SJSA1 (cell line): ENCODE results near the gene HBG2. TPM values are rescaled to one million over a fixed set of nuclear protein-coding genes. Genes with fewer than 3 reads are reported as not detected.
"Not testable (repeated sequence)": the region's sequence is repeated elsewhere in the genome, so short reads cannot be mapped to it uniquely, and the experiment has no call there.

Experiments used
- DNase-seq, 2 experiments: peaks; one replicate each; pipeline ENCODE4 v3.0.0-alpha.2; 2015 to 2020; ENCODE audit warnings: low spot score in 2 of 2, low read depth in 1 of 2
- H3K27ac ChIP-seq: fragments of 250-450 bp; sonication (Bioruptor Pico); 2 replicates; pipeline ENCODE4 v1.5.1; 2020; ENCODE audit warnings: mild to moderate bottlenecking, moderate library complexity
- H3K27me3 ChIP-seq: fragments of 250-450 bp; sonication (Bioruptor Pico); replicated peaks from 2 replicates; pipeline ENCODE4 v1.5.1; 2020; ENCODE audit warnings: mild to moderate bottlenecking, moderate library complexity
- H3K36me3 ChIP-seq: fragments of 250-450 bp; sonication (Bioruptor Pico); 2 replicates; pipeline ENCODE4 v1.5.1; 2020; ENCODE audit warnings: mild to moderate bottlenecking
- H3K4me1 ChIP-seq: fragments of 250-450 bp; sonication (Bioruptor Pico); replicated peaks from 2 replicates; pipeline ENCODE4 v1.6.1; 2021; ENCODE audit warnings: mild to moderate bottlenecking
- H3K4me3 ChIP-seq: fragments of 250-450 bp; sonication (Bioruptor Pico); 2 replicates; pipeline ENCODE4 v1.5.1; 2020; ENCODE audit warnings: mild to moderate bottlenecking
- H3K9me3 ChIP-seq: fragments of 250-450 bp; sonication (Bioruptor Pico); replicated peaks from 2 replicates; pipeline ENCODE4 v1.5.1; 2020; ENCODE audit warnings: mild to moderate bottlenecking
- total RNA-seq: library from RNA; depleted of rRNA; stranded (reverse); fragments of >200 nt; shearing (Covaris generic); gene quantifications from 2 replicates; pipeline ENCODE4 v1.2.3, GENCODE V29; 2014; rRNA removed

The HBG2 gene
- not detected in 2 replicates for total RNA-seq

- peaks cover 11% of the 10 kb centered on the region for H3K27me3 ChIP-seq
- H3K4me3 ChIP-seq, H3K36me3 ChIP-seq, H3K4me1 ChIP-seq, H3K9me3 ChIP-seq, DNase-seq, H3K27ac ChIP-seq: not testable (repeated sequence)
These were observed at the start of gene HBG2 for GRCh38 chr11:5254646-5255413. Gene HBG2, minus strand, starts transcription at chr11:5254781. Its CDS starts 53 bp downstream, at chr11:5254728.

GRCh38 chr11:5304046-5304445 is 49.5 kb upstream of the HBG2 start:
- no peak overlapping the region for H3K27ac ChIP-seq
- no peak for DNase-seq

DNA sequence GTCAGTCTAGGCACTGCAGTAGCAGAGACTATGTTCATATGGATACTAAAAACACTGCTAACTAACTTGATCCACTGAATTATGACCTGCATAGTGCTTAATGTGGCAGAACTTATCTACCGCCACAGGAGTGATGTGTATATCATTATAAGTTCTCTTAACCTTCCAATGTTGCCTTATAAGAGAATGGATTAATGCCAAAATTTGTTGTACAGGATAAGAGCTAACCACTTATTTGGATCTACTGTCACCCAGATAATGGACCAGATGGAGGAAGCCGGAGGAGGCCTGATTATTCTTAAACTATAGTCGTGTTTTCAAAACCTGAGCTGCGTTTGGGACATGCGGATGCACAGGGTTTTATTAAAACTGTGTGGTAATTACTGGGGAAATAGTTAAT is 49.0 kb upstream of the HBG2 start:
- Histone ChIP-seq H3K4me3 (no peak overlapping the region), H3K4me1 (no peaks in the 10 kb centered on the region), H3K27ac (no peak overlapping the region), H3K27me3 (0 out of 2 replicates have a peak, but pooled peaks cover 3% of the 10 kb centered on the region), H3K36me3 (no peaks in the 10 kb centered on the region), H3K9me3 (no peaks in the 10 kb centered on the region)
- no peak for DNase-seq

More at GRCh38 chr11:5304046-5304445, 49.5 kb upstream of the HBG2 start:
- Histone ChIP-seq H3K27me3 (0 out of 2 replicates have a peak, but pooled peaks cover 3% of the 10 kb centered on the region), H3K4me1 (no peaks in the 10 kb centered on the region), H3K36me3 (no peaks in the 10 kb centered on the region), H3K4me3 (no peak overlapping the region), H3K9me3 (no peaks in the 10 kb centered on the region)

DNA sequence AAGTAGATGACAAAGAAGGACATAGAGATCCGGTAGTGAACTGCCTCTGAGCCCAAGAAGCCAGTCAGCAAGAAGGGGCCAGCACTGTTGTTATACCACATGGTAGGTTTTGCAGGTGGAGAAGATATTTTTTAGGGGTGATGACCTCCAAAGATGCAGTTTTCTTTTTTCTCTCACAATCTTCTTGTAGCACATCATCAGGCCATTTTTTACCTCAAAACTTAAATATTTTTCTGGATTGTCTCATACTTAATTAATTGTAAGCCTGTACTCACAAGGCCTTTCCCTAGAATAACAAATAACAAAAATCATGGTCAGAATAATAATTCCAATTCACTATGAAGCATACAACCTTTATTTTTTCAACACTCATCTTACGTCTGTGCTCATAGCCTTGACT is 47.3 kb upstream of the HBG2 start, which contains the start of gene OR51B4:
OR51B4 (minus strand) TSS at position 101 of the 400 bp plus-strand sequence; CDS start at position 101, 0 bp downstream.
- no peak for DNase-seq
- Histone ChIP-seq H3K27ac (no peak within 1 kb of the TSS), H3K4me1 (no peaks in the 10 kb centered on the region), H3K4me3 (no peak within 1 kb of the TSS), H3K27me3 (peaks cover 5% of the 10 kb centered on the region), H3K36me3 (no peaks in the 10 kb centered on the region), H3K9me3 (no peaks in the 10 kb centered on the region)

GRCh38 chr11:5300251-5300650 is 45.7 kb upstream of the HBG2 start:
- no peaks in the 10 kb centered on the region for H3K9me3 ChIP-seq
- no peak overlapping the region for H3K27ac ChIP-seq
- no peak for DNase-seq

DNA sequence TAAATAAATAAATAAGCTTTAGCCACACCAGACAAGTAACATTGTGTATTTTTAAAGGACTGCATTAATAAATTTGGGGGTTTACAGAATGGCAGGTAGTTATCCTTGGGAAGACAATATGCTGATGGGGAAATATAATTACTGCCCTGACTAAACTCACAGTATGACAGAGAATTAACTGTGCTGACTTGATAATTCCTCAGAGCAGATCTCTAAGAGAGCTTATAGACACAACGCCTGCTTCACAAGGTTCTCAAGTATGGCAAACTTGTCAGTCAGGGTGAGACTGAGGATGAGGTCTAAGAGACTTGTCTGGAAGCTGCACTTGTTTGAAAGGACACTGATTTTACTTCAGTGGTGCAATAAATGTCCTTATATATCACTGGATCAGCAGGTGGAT is 43.9 kb upstream of the HBG2 start:
- no peak for DNase-seq
- no peaks in the 10 kb centered on the region for H3K9me3 ChIP-seq
- peaks cover 9% of the 10 kb centered on the region for H3K27me3 ChIP-seq
- H3K36me3 ChIP-seq = no peaks in the 10 kb centered on the region
- no peak overlapping the region for H3K4me3 ChIP-seq
- H3K27ac ChIP-seq = no peak overlapping the region
- no peaks in the 10 kb centered on the region for H3K4me1 ChIP-seq

More at GRCh38 chr11:5300251-5300650, 45.7 kb upstream of the HBG2 start:
- H3K4me1 ChIP-seq = no peaks in the 10 kb centered on the region
- H3K27me3 ChIP-seq = peaks cover 9% of the 10 kb centered on the region
- no peak overlapping the region for H3K4me3 ChIP-seq
- H3K36me3 ChIP-seq = no peaks in the 10 kb centered on the region

DNA sequence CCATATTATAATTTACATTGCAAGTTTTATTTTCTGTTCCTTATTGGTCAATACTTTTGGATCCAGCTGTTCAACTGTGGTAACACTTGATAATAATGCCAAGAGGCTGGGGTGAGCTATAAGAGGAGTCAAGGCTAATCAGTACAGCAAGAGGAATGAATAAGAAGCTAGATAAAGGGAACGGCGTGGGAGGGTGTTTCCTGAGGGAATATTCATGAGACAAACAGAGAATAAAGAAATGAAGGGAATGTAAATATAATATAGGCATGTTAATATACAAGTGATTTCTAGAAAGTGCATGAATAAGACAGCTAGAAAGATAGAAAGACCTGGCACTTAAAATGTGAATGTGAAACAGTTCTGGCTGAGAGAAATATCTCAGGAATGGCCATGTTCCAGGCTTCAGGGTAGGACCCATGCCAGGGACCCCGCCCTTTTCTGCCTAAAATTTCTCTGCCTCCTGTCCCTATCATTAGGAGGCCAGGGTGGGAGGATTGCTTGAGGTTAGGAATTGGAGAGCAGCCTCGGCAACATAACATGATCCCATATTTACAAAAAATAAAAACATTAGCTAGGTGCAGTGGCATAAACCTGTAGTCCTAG is 43.2 kb upstream of the HBG2 start:
- no peak for DNase-seq

DNA sequence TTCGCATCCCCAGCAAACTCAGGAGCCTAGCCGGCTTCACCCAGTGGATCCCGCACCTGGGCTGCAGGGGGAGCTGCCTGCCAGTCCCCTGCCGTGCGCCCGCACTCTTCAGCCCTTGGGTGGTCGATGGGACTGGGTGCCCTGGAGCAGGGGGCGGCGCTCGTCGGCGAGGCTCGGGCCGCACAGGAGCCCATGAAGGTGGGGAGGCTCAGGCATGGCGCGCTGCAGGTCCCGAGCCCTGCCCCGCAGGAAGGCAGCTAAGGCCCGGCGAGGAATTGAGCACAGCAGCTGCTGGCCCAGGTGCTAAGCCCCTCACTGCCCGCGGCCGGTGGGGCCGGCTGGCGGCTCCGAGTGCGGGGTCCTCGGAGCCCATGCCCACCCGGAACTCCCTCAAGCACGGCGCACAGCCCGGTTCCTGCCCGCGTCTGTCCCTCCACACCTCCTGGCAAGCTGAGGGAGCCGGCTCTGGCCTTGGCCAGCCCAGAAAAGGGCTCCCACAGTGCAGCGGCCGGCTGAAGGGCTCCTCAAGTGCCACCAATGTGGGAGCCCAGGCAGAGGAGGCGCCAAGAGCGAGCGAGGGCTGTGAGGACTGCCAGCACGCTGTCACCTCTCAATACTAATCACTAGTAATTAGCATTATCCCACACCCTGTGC is 39.9 kb upstream of the HBG2 start:
- not testable (repeated sequence) for H3K27me3 ChIP-seq, DNase-seq, H3K9me3 ChIP-seq, H3K4me3 ChIP-seq, H3K27ac ChIP-seq, H3K36me3 ChIP-seq, H3K4me1 ChIP-seq

More for the DNA sequence above, 43.2 kb upstream of the HBG2 start:
- H3K27ac ChIP-seq = no peak overlapping the region
- peaks cover 9% of the 10 kb centered on the region for H3K27me3 ChIP-seq
- no peak overlapping the region for H3K4me3 ChIP-seq
- H3K36me3 ChIP-seq = no peaks in the 10 kb centered on the region
- H3K4me1 ChIP-seq = no peaks in the 10 kb centered on the region
- H3K9me3 ChIP-seq = no peaks in the 10 kb centered on the region

GRCh38 chr11:5293028-5293427 is 38.4 kb upstream of the HBG2 start:
- H3K27ac ChIP-seq = no peak overlapping the region
- no peak overlapping the region for H3K4me3 ChIP-seq
- no peak for DNase-seq
- H3K9me3 ChIP-seq = no peaks in the 10 kb centered on the region
- H3K36me3 ChIP-seq = no peaks in the 10 kb centered on the region
- H3K4me1 ChIP-seq = peaks cover 19% of the 10 kb centered on the region
- H3K27me3 ChIP-seq = peaks cover 9% of the 10 kb centered on the region

DNA sequence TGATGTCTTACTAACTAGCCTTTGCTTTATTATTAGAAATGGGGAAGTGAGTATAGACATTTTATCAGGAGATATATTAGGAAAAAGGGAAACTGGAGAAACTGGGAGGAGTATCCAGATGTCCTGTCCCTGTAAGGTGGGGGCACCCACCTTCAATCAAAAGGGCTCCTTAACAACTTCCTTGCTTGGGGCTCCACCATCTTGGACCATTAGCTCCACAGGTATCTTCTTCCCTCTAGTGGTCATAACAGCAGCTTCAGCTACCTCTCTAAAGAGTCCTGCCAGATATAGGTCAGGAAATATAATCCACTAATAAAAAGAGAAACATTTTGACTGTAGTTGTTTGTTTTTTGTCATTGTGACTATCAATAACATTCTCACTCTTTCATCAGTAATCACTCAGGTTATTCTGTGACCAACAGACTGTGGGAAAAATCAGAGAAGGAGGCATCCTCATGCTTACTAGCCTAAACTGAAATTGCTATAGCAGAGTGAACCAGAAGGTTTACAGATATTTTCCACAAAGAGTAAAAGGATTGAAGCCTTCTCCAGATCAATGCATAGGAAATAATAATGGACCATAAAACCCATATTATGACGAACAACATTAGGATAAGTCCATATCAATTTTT is 36.7 kb upstream of the HBG2 start:
- Histone ChIP-seq H3K27me3 (no peaks in the 10 kb centered on the region), H3K4me3 (no peak overlapping the region), H3K36me3 (no peaks in the 10 kb centered on the region), H3K27ac (no peak overlapping the region), H3K4me1 (peaks cover 19% of the 10 kb centered on the region), H3K9me3 (no peaks in the 10 kb centered on the region)
- peak in 1 of 2 experiments; percentile 25 for DNase-seq

DNA sequence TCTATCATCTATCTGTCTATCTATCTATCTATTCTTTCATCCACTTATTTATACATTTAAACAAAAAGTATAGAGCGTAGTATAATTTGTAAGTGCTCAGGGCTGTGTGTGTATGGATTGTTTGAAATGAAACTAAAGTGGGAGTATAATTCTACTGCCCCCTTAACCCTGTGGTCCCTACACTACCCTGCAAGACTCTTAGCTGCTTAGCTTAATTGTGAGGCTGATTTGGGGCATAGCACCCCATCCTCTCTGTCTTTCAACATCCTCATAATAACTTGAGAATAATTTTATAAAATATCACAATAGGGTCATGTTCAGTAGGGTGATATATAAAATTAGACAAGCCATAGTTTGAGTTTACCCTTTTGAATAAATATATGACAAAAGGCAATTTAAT is 35.5 kb upstream of the HBG2 start:
- H3K27ac ChIP-seq = no peak overlapping the region
- no peaks in the 10 kb centered on the region for H3K27me3 ChIP-seq
- no peak overlapping the region for H3K4me3 ChIP-seq
- no peaks in the 10 kb centered on the region for H3K9me3 ChIP-seq
- no peaks in the 10 kb centered on the region for H3K36me3 ChIP-seq
- peaks cover 19% of the 10 kb centered on the region for H3K4me1 ChIP-seq
- DNase-seq = no peak

- Histone ChIP-seq H3K27ac (no peak overlapping the region), H3K36me3 (no peaks in the 10 kb centered on the region), H3K9me3 (no peaks in the 10 kb centered on the region), H3K4me1 (peaks cover 19% of the 10 kb centered on the region), H3K4me3 (no peak overlapping the region), H3K27me3 (no peaks in the 10 kb centered on the region)
- no peak for DNase-seq
These were observed 35.1 kb upstream of the HBG2 start for GRCh38 chr11:5289696-5290095.

GRCh38 chr11:5288906-5289550 is 34.4 kb upstream of the HBG2 start:
- H3K27ac ChIP-seq = no peak overlapping the region
- no peak for DNase-seq
- H3K4me1 ChIP-seq = peaks cover 19% of the 10 kb centered on the region
- H3K36me3 ChIP-seq = no peaks in the 10 kb centered on the region
- H3K4me3 ChIP-seq = no peak overlapping the region
- no peaks in the 10 kb centered on the region for H3K27me3 ChIP-seq
- no peaks in the 10 kb centered on the region for H3K9me3 ChIP-seq
